ENCODE measurements around the gene TSPAN4.

TSPAN4 gene

DNA sequence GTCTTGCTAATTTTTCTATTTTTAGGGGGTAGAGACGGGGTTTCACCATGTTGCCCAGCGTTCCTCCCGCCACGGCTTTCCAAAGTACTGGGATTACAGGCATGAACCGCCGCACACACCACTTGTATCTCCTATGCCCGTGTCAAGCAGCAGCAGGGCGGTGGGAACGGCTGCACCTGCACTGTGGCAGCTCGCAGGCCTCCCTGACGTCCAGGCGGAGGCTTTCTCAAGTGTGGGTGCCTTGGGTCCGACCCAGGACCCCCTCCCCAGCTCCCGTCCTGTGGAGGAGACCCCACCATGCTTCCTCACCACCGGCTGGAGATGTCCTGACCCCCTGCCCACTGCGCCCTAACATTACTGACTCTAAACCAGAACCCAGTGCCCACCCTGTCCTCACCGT lies 25.7 kb downstream of the TSPAN4 start:
- DNase-seq, result no peak

DNA sequence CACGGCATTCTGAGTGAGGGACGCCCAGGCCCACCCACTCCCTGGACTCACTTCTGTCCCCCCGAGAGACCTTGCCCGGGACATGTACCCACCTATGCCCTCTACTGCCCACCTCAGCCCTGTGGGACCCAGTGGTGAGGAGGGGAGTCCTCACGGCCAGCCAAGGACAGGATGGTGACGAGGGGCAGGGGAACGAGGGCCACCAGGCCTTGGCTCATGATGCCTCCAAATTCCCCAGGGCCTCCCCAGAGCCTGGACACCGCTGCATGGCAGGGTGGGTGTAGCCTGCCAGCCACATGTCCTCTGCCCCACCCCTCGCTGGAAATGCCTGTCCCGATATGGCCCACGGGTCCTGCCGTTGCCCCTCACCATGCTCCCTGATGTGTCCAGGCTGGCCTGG lies 26.1 kb downstream of the TSPAN4 start:
- DNase-seq, result no peak

DNA sequence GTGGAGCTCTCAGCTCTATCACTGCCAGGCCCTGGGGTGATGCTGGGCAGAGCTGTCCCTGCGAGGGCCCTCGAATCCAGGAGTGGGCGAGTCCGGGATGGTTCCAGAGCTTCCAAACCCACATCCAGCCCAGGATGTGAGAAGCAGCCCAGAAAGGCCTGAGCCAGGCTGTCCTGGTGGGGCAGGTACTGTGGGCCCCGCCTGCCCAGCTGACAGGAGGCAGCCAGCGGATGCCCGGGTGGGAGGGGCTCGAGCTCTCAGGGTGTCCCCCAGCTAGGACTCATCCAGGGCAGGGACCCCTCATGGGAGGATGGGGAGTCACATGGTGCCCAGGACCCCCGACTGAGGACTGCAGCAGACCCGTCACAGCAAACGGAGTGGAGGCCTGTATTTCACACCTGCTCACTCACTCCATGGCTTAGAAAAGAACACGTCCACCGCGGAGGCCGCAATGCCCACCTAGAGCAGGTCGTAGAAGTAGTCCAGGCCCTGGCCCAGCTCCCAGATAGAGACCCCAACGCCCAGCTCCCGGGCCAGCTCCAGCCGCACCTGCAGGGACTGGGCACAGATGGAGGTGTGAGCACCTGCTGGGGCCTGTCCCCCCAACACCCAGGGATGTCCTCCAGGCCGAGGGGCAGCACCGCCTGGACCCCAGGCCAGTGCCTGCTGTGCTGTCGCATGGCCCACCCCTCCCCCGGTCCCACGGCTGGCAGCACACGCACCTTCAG lies 26.9 kb downstream of the TSPAN4 start:
- no peak for DNase-seq

- no peak for DNase-seq
Measured at GRCh38 chr11:870127-870413, 27.4 kb downstream of the TSPAN4 start.

- DNase-seq, result no peak
Measured at GRCh38 chr11:870418-870817, 27.8 kb downstream of the TSPAN4 start.

GRCh38 chr11:871472-871871 lies 28.8 kb downstream of the TSPAN4 start:
- DNase-seq, result no peak

DNA sequence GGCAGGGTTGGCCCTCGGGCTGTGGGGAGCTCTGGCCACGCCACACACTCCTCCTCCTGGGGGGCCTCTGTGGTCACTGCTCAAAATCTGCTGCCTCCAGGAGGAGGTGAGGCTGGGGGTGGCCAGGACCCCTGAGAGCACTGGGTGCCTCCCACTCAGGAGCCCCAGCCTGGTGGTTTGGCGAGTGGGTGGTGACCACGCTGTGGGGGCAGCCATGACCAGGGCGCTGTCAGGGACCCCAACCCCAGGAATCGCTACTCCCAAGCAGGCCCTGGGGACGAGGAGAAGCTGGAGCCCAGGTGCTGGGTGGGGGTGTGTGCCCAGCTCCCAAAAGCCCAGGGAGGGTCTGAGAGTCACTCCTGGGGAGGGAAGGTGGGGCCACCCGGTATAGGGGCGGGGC lies 30.1 kb downstream of the TSPAN4 start:
- DNase-seq, result no peak

DNA sequence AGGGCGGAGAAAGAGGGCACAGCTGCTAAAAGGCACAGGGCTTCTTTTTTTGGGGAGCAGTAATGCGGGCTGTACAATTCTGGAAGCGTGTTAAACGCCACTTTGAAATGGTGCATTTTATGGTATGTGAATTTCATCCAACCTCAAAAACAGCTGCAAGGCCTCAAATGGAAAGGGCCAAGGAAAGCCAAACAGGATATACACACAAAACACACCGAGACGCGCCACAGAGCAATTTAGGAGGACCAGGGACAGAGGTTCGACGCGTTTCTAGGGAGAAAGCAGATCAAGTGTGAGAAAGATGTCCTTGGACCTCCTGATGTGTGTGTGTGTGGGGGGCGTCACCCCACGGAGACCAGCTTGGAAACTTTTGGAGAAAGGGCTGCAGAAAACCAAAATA lies 31.1 kb downstream of the TSPAN4 start:
- DNase-seq, result no peak

DNA sequence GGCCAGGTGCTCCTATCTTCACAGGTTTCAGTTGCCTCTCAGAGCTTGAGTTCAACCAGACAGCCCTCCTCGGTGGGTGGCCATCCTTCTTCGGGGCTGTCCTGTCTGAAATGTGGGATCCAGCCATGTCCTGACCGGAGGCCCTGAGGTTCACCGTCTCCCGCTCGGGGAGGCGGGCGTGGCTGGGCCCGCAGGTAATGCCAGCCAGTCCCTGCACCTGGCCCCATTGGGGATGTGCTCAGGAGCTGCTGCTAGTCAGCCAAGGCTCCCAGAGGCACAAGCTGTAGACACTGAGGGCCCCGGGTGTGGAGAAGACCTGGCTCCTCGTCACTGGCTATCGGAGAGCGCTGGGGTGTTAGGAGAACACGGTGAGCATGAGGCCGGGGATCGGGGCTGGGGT lies 32.6 kb downstream of the TSPAN4 start:
- no peak for DNase-seq

GRCh38 chr11:875769-876301 lies 33.2 kb downstream of the TSPAN4 start:
- no peak for DNase-seq

DNA sequence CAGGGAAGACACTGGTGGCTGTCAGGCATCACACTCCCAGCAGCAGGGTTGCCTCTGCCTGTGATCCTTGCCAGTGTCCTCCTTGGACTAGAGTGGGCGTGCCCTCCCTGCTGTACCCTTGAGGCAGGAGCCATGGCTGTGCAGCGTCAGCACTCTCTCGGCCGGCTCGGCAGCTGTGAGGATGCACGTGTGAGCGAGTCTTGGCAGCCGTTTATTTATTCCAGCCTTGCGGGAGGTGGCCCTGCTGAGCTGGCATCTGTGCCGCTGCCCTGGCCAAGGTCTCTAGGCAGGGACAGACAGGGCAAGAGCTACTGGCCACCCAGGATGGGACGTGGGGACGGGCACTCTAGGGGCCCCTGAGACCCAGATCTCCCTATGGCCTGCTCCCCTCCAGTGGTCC lies 33.9 kb downstream of the TSPAN4 start:
- DNase-seq, result no peak

DNA sequence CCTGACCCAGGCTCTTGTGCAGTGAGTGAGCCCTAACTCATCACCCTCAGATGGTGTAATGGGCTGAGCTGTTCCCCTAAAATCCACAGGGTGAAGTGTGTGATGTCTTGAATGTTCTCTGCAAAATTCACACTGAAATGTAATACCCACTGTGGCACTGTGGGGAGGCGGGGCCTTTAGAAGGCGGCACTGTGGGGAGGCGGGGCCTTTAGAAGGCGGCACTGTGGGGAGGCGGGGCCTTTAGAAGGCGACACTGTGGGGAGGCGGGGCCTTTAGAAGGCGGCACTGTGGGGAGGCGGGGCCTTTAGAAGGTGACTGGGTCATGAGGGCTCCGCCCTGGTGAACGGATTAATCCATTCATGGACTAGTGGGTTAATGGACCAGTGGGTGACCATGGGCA lies 34.9 kb downstream of the TSPAN4 start:
- peak; percentile 34 for DNase-seq

GRCh38 chr11:880447-880846 lies 37.8 kb downstream of the TSPAN4 start:
- no peak for DNase-seq

- DNase-seq, result no peak
Measured at GRCh38 chr11:882596-882995, 39.9 kb downstream of the TSPAN4 start.

DNA sequence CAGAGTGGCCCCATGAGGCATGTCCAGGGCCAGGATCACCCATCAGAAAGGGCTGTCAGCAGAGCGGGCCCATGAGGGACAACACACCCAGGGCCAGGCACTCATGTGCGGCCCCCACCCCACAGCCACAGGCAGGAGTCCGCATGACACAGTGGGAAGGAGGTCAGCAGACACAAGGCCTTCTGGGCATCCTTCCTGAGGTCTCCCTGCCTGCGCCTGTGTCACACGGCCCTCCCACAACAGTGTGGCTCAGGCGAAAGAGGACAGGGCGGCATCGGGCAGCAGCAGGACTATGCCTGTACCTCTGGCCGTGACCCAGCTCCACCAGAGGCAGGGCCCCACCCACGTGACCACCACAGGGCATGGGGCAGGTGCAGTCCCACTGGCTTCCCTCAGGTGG lies 40.9 kb downstream of the TSPAN4 start:
- no peak for DNase-seq

DNA sequence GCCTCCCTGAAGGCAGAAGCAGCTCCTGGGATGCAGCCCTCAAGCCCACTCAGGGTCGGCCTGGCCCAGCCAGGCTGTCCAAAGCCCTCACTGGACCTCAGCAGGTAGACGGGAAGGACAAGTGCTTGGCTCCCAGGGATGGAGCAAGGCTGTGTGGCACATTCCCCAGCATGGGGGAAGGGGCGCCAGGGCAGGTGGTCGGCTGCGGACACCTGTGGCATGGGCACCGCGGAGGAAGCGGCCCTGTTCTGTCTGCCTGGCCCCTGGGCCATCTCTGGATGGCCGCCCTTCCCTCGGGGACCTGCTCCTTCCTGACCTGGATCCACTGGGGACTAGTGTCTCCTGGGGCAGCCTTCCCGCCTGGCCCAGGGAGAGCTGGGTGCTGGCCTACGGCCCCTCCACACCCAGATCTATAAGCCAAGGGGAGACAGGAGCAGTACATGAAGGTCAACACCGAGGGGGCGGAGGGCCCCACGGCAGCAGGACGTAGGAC lies 42.0 kb downstream of the TSPAN4 start:
- no peak for DNase-seq

- DNase-seq, result no peak
Measured at GRCh38 chr11:886568-886967, 43.9 kb downstream of the TSPAN4 start.

GRCh38 chr11:887589-887988 lies 44.9 kb downstream of the TSPAN4 start:
- DNase-seq, result no peak

GRCh38 chr11:888310-889212 lies 45.9 kb downstream of the TSPAN4 start:
- no peak for DNase-seq

GRCh38 chr11:889257-889656 lies 46.6 kb downstream of the TSPAN4 start:
- no peak for DNase-seq

GRCh38 chr11:889687-890475 lies 47.2 kb downstream of the TSPAN4 start:
- no peak for DNase-seq

DNA sequence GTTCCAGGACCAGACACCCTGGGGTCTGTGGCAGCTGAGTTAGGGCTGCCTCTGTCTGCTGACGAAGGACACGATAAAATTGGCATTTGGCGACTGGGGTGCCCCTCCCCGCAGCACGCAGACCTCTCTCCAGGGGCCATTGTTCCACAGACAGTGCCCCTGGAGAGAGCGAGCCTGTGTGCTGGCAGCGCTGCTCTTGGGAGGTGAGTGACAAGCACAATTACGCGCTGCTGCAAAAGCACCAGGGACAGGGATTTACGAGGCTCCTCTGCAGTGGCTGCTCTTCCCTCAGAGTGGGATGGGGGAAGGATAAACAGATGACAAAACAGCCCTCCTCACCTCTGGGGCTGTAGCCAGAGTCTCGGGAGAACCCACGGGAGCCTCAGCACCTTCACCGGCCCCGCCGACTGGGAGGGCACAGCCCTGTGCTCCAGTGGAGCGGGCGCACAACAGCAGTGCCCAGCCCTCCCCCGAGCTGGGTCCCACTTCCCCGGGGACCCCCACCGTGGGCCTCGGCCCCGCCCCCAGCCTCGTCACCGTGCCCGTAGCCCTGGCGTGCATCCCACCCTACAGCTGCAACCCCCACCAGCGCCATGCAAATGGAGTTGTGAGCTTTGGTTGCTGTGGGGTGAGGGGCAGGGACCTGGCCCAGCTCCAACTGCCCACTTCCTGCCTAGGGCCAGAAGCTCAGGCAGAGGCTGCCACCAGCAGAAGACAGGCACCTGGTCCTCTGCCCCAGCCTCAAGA lies 48.3 kb downstream of the TSPAN4 start:
- DNase-seq, result no peak

Measured in activated naive CD4-positive, alpha-beta T cell treated with anti-CD3 and anti-CD28 coated beads, Interleukin-2, amount 50 U/mL, for 16 hours (primary cell).